LNCAP (cell line): ENCODE data around the gene KCNMB1.

Experiments used
- CTCF ChIP-seq: fragments of 450-650 bp; IDR thresholded peaks from 2 replicates; pipeline ENCODE4 v1.5.1; 2017; ENCODE audit warnings: mild to moderate bottlenecking

Gene KCNMB1

GRCh38 chr5:170332058-170332457, 57.1 kb downstream of the KCNMB1 start:
- no peak for TF ChIP-seq CTCF

- TF ChIP-seq CTCF = no peak
Observed at GRCh38 chr5:170330568-170331054, 58.6 kb downstream of the KCNMB1 start.

GRCh38 chr5:170329524-170329923, 59.6 kb downstream of the KCNMB1 start:
- no peak for TF ChIP-seq CTCF

GRCh38 chr5:170327829-170328228, 61.3 kb downstream of the KCNMB1 start:
- TF ChIP-seq CTCF = no peak

- TF ChIP-seq CTCF = no peak
Observed at GRCh38 chr5:170327168-170327567, 62.0 kb downstream of the KCNMB1 start.
